K562 (cell line): ENCODE measurements around the gene ACAD10. TPM values are rescaled to one million over a fixed set of nuclear protein-coding genes. Genes with fewer than 3 reads are reported as not detected.
"Not testable (repeated sequence)": the region's sequence is repeated elsewhere in the genome, so short reads cannot be mapped to it uniquely, and the experiment has no call there.

Experiments
- ATAC-seq: fragments of 200-7000 bp; cut with Tn5 transposase; 3 replicates; pipeline ENCODE4 v1.9.1; 2020; ENCODE audit warnings: moderate library complexity
- BruUV-seq: library from RNA; stranded (reverse); fragments of 400-500 nt; replicated peaks from 2 replicates; lab custom pipeline; 2021; lab: Mats Ljungman, UMichigan
- CTCF ChIA-PET: fragments of 300-600 bp; formaldehyde crosslinking; extraction: SDS; loops from one replicate; lab custom pipeline; 2021; ENCODE audit warnings: low intra/inter-chr PET ratio; lab: Yijun Ruan, JAX
- POLR2A ChIA-PET: fragments of 300-600, 350-650 bp; sonication (Branson Sonifier 250); formaldehyde crosslinking; extraction: SDS; loops from one replicate; lab custom pipeline; 2021; ENCODE audit warnings: antibody characterized with exemption, inconsistent platforms; lab: Yijun Ruan, JAX
- DNase-seq, 4 experiments: peaks; one replicate each; pipeline versions ENCODE4 v3.0.0 to v3.0.0-alpha.2; 2011 to 2018; ENCODE audit warnings: low spot score in 3 of 4, mixed read lengths in 3 of 4; ENCODE audit errors: extremely low read depth in 1 of 4
- FAIRE-seq: peaks from 2 replicates; lab custom pipeline; 2011; peaks lifted over from hg19 to GRCh38; lab: Jason Lieb, UNC
- H2AFZ ChIP-seq: 2 replicates; pipeline ENCODE4 v1.6.0; 2011; ENCODE audit warnings: low read depth, low read length, control low read depth, inconsistent platforms
- H3K27ac ChIP-seq: fragments of 200-600 bp; 3 replicates; pipeline ENCODE4 v1.8.0; 2011; ENCODE audit warnings: low read depth, mild to moderate bottlenecking, control low read depth, inconsistent platforms, low read length, moderate library complexity, mixed read lengths; ENCODE audit errors: extremely low read depth
- H3K27me3 ChIP-seq, 2 experiments: fragments of 300-600 bp in 1 of 2; 2 replicates in 1 of 2; 3 replicates in 1 of 2; pipeline versions ENCODE4 v1.6.0 to v1.8.0; 2011; ENCODE audit warnings: inconsistent platforms in 2 of 2, low read length in 2 of 2, mild to moderate bottlenecking in 1 of 2, mixed read lengths in 1 of 2, moderate library complexity in 1 of 2; ENCODE audit not compliant: control insufficient read depth in 2 of 2, insufficient read depth in 2 of 2
- H3K36me3 ChIP-seq: fragments of 300-600 bp; 3 replicates; pipeline ENCODE4 v1.8.0; 2011; ENCODE audit warnings: mild to moderate bottlenecking, low read length, inconsistent platforms; ENCODE audit not compliant: control insufficient read depth, insufficient read depth
- H3K4me1 ChIP-seq, 2 experiments: fragments of 200-600 bp in 1 of 2; replicated peaks in 1 of 2; 2 replicates in 1 of 2; 3 replicates in 1 of 2; pipeline versions ENCODE4 v1.5.1 to v1.8.0; 2011; ENCODE audit warnings: inconsistent platforms in 2 of 2, low read length in 2 of 2, mild to moderate bottlenecking in 1 of 2, mixed read lengths in 1 of 2, moderate library complexity in 1 of 2; ENCODE audit not compliant: control insufficient read depth in 2 of 2, insufficient read depth in 2 of 2
- H3K4me2 ChIP-seq: 2 replicates; pipeline ENCODE4 v1.6.1; 2011; ENCODE audit warnings: low read length, control low read depth, inconsistent platforms, mixed read lengths; ENCODE audit not compliant: insufficient read depth
- H3K4me3 ChIP-seq: fragments of 200-600 bp; sonication (generic), shearing (Covaris generic); 2 replicates; pipeline ENCODE4 v1.5.1; 2016; ENCODE audit warnings: control low read depth, inconsistent platforms
- H3K79me2 ChIP-seq: fragments of 200-600 bp; 3 replicates; pipeline ENCODE4 v1.8.0; 2011; ENCODE audit warnings: low read length, inconsistent platforms; ENCODE audit not compliant: control insufficient read depth, insufficient read depth
- H3K9ac ChIP-seq, 2 experiments: 2 replicates each; pipeline versions ENCODE4 v1.6.0 to v1.6.1; 2011; ENCODE audit warnings: low read depth in 2 of 2, low read length in 2 of 2, control low read depth in 1 of 2, inconsistent platforms in 1 of 2, mild to moderate bottlenecking in 1 of 2, mixed read lengths in 1 of 2; ENCODE audit not compliant: insufficient read depth in 1 of 2
- H3K9me1 ChIP-seq: one replicate; pipeline ENCODE4 v1.6.0; 2011; ENCODE audit warnings: inconsistent platforms, mild to moderate bottlenecking, low read length, moderate library complexity; ENCODE audit not compliant: control insufficient read depth, insufficient read depth
- H3K9me3 ChIP-seq: replicated peaks from 2 replicates; pipeline ENCODE4 v1.5.1; 2011; ENCODE audit warnings: low read depth, low read length, inconsistent platforms; ENCODE audit not compliant: control insufficient read depth, insufficient read depth
- H4K20me1 ChIP-seq: replicated peaks from 2 replicates; pipeline ENCODE4 v1.6.1; 2011; ENCODE audit warnings: low read length, inconsistent platforms, mixed read lengths; ENCODE audit not compliant: control insufficient read depth, insufficient read depth
- ADNP ChIP-seq: fragments of 200-800 bp; sonication (Bioruptor generic); IDR thresholded peaks from 2 replicates; pipeline ENCODE4 v1.6.1; 2016; ENCODE audit warnings: missing genetic modification characterization, missing compliant biosample characterization
- ARID2 ChIP-seq: fragments of 450-650 bp; IDR thresholded peaks from 2 replicates; pipeline ENCODE4 v1.6.1; 2017; ENCODE audit warnings: antibody characterized with exemption, mild to moderate bottlenecking
- BCOR ChIP-seq: fragments of 450-650 bp; IDR thresholded peaks from 2 replicates; pipeline ENCODE4 v1.6.1; 2016
- CBFA2T2 ChIP-seq: fragments of 450-650 bp; conservative IDR thresholded peaks from 2 replicates; pipeline ENCODE4 v1.6.1; 2017; ENCODE audit warnings: mild to moderate bottlenecking
- CBFA2T3 ChIP-seq: fragments of 450-650 bp; IDR thresholded peaks from 2 replicates; pipeline ENCODE4 v1.6.1; 2017
- DPF2 ChIP-seq: fragments of 450-650 bp; IDR thresholded peaks from 2 replicates; pipeline ENCODE4 v1.6.1; 2016
- LARP7 ChIP-seq: fragments of 450-650 bp; IDR thresholded peaks from 2 replicates; pipeline ENCODE4 v1.6.1; 2016
- SMARCA4 ChIP-seq: fragments of 450-650 bp; IDR thresholded peaks from 2 replicates; pipeline ENCODE4 v1.6.1; 2016
- TAL1 ChIP-seq: fragments of 450-650 bp; IDR thresholded peaks from 2 replicates; pipeline ENCODE4 v1.6.1; 2016; ENCODE audit warnings: mild to moderate bottlenecking
- TCF3 ChIP-seq: sonication (generic); formaldehyde crosslinking; IDR thresholded peaks from 2 replicates; pipeline ENCODE4 v1.4.0; 2020; ENCODE audit warnings: mild to moderate bottlenecking, missing genetic modification reagents
- TEAD4 ChIP-seq, 2 experiments: sonication (generic) in 1 of 2; formaldehyde crosslinking in 1 of 2; IDR thresholded peaks; 2 replicates each; pipeline versions ENCODE4 v1.6.1 to v1.8.0; 2012 to 2022; ENCODE audit warnings: borderline replicate concordance in 1 of 2, inconsistent platforms in 1 of 2, low read length in 1 of 2, mild to moderate bottlenecking in 1 of 2, missing genetic modification reagents in 1 of 2
- ZNF384 ChIP-seq: IDR thresholded peaks from 2 replicates; pipeline ENCODE4 v1.6.1; 2012; ENCODE audit warnings: low read depth, low read length, improper control_type of control experiment
- WGBS: fragments of 100-300 bp; shearing (Covaris generic); methylation state at CpG from one replicate; pipeline ENCODE4 v1.1.6; 2016; ENCODE audit warnings: low coverage, mixed read lengths; ENCODE audit not compliant: insufficient coverage; ENCODE audit errors: missing lambda C conversion rate; 5-methylcytosine and 5-hydroxymethylcytosine counted together
- in situ Hi-C: fragments of 300-500 bp; cut with MboI; formaldehyde crosslinking; loops from 4 replicates; pipeline ENCODE4 v1.15.0; 2018; ENCODE audit warnings: inconsistent platforms, mixed read lengths
- intact Hi-C: fragments of 100-400 bp; cut with micrococcal nuclease; formaldehyde crosslinking; loops from 2 replicates; pipeline ENCODE4 v1.14.2; 2022
- polyA plus RNA-seq, 8 experiments: library from polyadenylated mRNA; depleted of rRNA in 4 of 8; stranded (reverse) in 5 of 8; unstranded in 3 of 8; fragments of >200 nt; fragmentation: Nextera tagmentation in 2 of 8; fragmentation: Illumina TruSeq in 1 of 8; extraction: Ambion mirVana in 2 of 8; extraction: Trizol in 1 of 8; gene quantifications; 2 replicates each; pipeline versions ENCODE4 v1.2.1 to v1.2.3, GENCODE V29; 2011 to 2014; ENCODE audit warnings: inconsistent platforms in 1 of 8, missing spikeins in 1 of 8
- total RNA-seq, 7 experiments: library from RNA; depleted of rRNA in 6 of 7; stranded (reverse); fragments of >200 nt in 6 of 7; fragmentation: Illumina TruSeq in 2 of 7; extraction: Trizol in 2 of 7; gene quantifications; 2 replicates each; pipeline versions ENCODE4 v1.2.1 to v1.2.3, GENCODE V29; 2011 to 2021; ENCODE audit warnings: low replicate concordance in 1 of 7

Gene ACAD10
- total and polyA plus RNA-seq, 9 of the 15 experiments (the other 6 are each of a cell fraction or from before 2014, with no cell fraction given), result 2.3 to 19.2 (median 12.0) TPM

DNA sequence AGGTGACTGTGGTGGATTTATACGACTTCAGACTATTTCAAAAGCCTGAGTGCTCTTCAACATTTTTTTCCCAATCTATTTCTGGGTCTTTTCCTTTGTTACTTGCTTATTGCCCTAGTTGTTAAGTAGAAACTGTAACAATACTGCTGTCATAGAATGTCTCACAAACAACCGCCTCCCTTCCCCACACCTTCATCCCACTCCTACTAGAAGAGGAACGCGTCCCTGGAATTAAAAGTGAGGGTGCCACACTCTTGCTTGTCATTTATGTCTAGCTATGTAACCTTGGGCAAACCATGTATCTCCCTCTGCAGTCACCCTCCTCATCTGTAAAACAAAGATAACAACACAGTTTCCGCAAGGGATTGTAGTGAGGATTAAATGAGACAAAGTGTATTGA is 8.7 kb upstream of the ACAD10 start:
- in situ Hi-C loops, result loop anchor here (10.0 kb wide), 1 partner anchor 342 kb away; no protein-coding TSS in a partner anchor
- POLR2A ChIA-PET, result interaction anchor here (0.6 kb wide), 1 partner anchor 8 kb away, joined by 3 read pairs; no protein-coding TSS in a partner anchor
- Histone ChIP-seq H3K4me3 (no peak overlapping the region), H3K27ac (no peak overlapping the region), H3K9ac (no peak overlapping the region), H3K4me2 (no peak overlapping the region), H3K9me1 (no peaks in the 10 kb centered on the region), H3K79me2 (no peaks in the 10 kb centered on the region; the same call in 2 of the 3 replicates), H2AFZ (no peak overlapping the region), H4K20me1 (no peaks in the 10 kb centered on the region), H3K36me3 (peaks cover 95% of the 10 kb centered on the region), H3K27me3 (no peaks in the 10 kb centered on the region), H3K4me1 (no peaks in the 10 kb centered on the region), H3K9me3 (no peaks in the 10 kb centered on the region)
- TF ChIP-seq TCF3 (peak; percentile 45; the same call in 1 of the 2 replicates), TEAD4 (IDR thresholded peaks at IDR 0.05; ENCODE audit: low read length) (no peak), TEAD4 (CRISPR knock-in tag; IDR thresholded peaks at IDR 0.05; ENCODE audit: borderline replicate concordance) (no peak)
- ATAC-seq (no peak), DNase-seq (no peak), FAIRE-seq (no peak)
- CTCF ChIA-PET, result interaction anchor here (0.5 to 0.7 kb wide), 2 partner anchors 68 to 148 kb away, joined by 3 to 4 read pairs; no protein-coding TSS in a partner anchor
- 77% methylated on average over 5 of the region's 5 CpGs for WGBS
- intact Hi-C loops, result loop anchor here (10.0 kb wide), 1 partner anchor 152 kb away; no protein-coding TSS in a partner anchor
- BruUV-seq, result no TSS peak

GRCh38 chr12:111684485-111685198 is 1.2 kb upstream of the ACAD10 start:
- H3K9me3 ChIP-seq, H4K20me1 ChIP-seq, CTCF ChIA-PET, BruUV-seq, H3K27me3 ChIP-seq, H2AFZ ChIP-seq, H3K9me1 ChIP-seq, ATAC-seq, FAIRE-seq: not testable (repeated sequence)
- H3K79me2 ChIP-seq, result peaks cover 44% of the 10 kb centered on the region
- 8% methylated on average over 13 of the region's 13 CpGs for whole genome bisulfite sequencing
- H3K27ac ChIP-seq, result peak overlapping the region; percentile 97
- H3K4me2 ChIP-seq, result peak overlapping the region; percentile 100
- DNase-seq, result peak in 1 of 4 experiments; percentile 12
- POLR2A ChIA-PET, result interaction anchor here (0.6 to 1.6 kb wide), 3 partner anchors 12 to 57 kb away, joined by 3 to 5 read pairs (median 4); no protein-coding TSS in a partner anchor
- H3K4me1 ChIP-seq, result peaks cover 13 to 15% of the 10 kb centered on the region in 2 experiments; a peak in 4 of 5 replicates
- H3K36me3 ChIP-seq, result peaks cover 42% of the 10 kb centered on the region; the same call in 2 of the 3 replicates
- intact Hi-C loops, result loop anchor here (5.0 to 10.0 kb wide), 2 partner anchors 277 to 350 kb away; partner anchors contain the start of gene SH2B3
- TF ChIP-seq CBFA2T2, result peak; percentile 52
- peak; percentile 76 for TF ChIP-seq CBFA2T3
- TF ChIP-seq ADNP (tag), result peak; percentile 49; the same call in 1 of the 2 replicates
- 0 out of 2 replicates have a peak, but pooled peaks have one; percentile 30 for TF ChIP-seq DPF2
- TF ChIP-seq SMARCA4, result 0 out of 2 replicates have a peak, but pooled peaks have one; percentile 17
- 0 out of 2 replicates have a peak, but pooled peaks have one; percentile 20 for TF ChIP-seq ARID2
- TF ChIP-seq TAL1, result peak; percentile 42; the same call in 1 of the 2 replicates
- TF ChIP-seq BCOR, result peak; percentile 53; the same call in 1 of the 2 replicates
- 0 out of 2 replicates have a peak, but pooled peaks have one; percentile 16 for TF ChIP-seq LARP7
- TF ChIP-seq ZNF384, result peak; percentile 42; the same call in 1 of the 2 replicates
- in situ Hi-C loops, result loop anchor here (5.0 kb wide), 1 partner anchor 58 kb away; no protein-coding TSS in a partner anchor
- peak overlapping the region; percentile 86 for H3K4me3 ChIP-seq
- peak overlapping the region; percentile 96 to 99 for H3K9ac ChIP-seq
